Neutrophil (primary cell): ENCODE data around the gene USHBP1.

Experiments used
- H3K27ac ChIP-seq: fragments of 200-600 bp; sonication (generic); 2 replicates; pipeline ENCODE4 v1.5.1; 2016; ENCODE audit warnings: mild to moderate bottlenecking, moderate library complexity
- H3K27me3 ChIP-seq: fragments of 200-600 bp; sonication (generic); 2 replicates; pipeline ENCODE4 v1.6.0; 2016; ENCODE audit warnings: mild to moderate bottlenecking
- H3K36me3 ChIP-seq: fragments of 200-600 bp; sonication (generic); 2 replicates; pipeline ENCODE4 v1.5.1; 2017
- H3K4me1 ChIP-seq, 2 experiments: fragments of 200-600 bp in 1 of 2; sonication (generic) in 1 of 2; 1 replicate in 1 of 2; 2 replicates in 1 of 2; pipeline versions ENCODE4 v1.5.1 to v1.6.1; 2013 to 2016; ENCODE audit warnings: low read depth in 1 of 2, low read length in 1 of 2, mild to moderate bottlenecking in 1 of 2, moderate library complexity in 1 of 2; ENCODE audit not compliant: control insufficient read depth in 1 of 2, insufficient read depth in 1 of 2
- H3K4me3 ChIP-seq, 2 experiments: fragments of 200-600 bp in 1 of 2; sonication (generic) in 1 of 2; 1 replicate in 1 of 2; 2 replicates in 1 of 2; pipeline ENCODE4 v1.5.1; 2013 to 2016; ENCODE audit warnings: low read depth in 1 of 2, low read length in 1 of 2, mild to moderate bottlenecking in 1 of 2, moderate library complexity in 1 of 2
- H3K9me3 ChIP-seq: fragments of 200-600 bp; sonication (generic); 2 replicates; pipeline ENCODE4 v1.5.1; 2016
- CTCF ChIP-seq: fragments of 200-600 bp; sonication (generic); IDR thresholded peaks from 2 replicates; pipeline ENCODE4 v1.5.1; 2016; ENCODE audit warnings: antibody characterized with exemption

USHBP1 gene

DNA sequence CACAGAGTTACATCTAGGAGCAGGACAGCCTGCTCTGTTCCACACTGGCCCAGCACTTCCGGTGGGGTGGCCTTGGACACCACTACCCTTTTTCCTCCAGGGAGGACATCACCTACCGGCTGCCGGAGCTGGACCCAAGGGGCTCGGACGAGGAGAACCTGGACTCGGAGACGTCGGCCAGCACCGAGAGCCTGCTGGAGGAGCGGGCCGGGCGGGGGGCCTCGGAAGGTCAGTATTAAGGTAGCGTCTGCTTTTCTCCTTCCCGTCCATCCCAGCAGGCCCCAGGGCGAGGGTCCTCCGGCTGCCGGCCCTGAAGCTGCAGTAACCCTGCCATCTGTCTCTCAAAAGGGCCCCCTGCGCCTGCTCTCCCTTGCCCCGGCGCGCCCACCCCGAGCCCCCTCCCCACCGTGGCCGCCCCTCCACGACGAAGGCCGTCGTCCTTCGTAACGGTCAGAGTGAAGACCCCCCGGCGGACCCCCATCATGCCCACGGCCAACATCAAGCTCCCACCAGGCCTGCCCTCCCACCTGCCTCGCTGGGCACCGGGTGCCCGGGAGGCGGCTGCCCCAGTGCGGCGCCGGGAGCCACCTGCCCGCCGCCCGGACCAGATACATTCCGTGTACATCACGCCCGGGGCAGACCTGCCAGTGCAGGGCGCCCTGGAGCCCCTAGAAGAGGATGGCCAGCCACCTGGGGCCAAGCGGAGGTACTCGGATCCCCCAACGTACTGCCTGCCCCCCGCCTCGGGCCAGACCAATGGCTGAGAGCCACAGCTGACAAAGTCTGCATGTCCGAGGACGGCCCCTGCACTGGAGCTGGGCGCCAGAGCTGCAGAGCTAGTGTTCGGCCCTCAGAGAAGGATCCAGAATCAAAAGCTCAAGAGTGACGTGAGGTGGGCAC is 52.7 kb downstream of the USHBP1 start:
- H3K9me3 ChIP-seq: no peaks in the 10 kb centered on the region
- no peak for TF ChIP-seq CTCF
- no peak overlapping the region for H3K4me3 ChIP-seq
- no peak overlapping the region for H3K27ac ChIP-seq
- H3K36me3 ChIP-seq: peaks cover 68% of the 10 kb centered on the region
- H3K27me3 ChIP-seq: no peaks in the 10 kb centered on the region
- H3K4me1 ChIP-seq: peaks cover 12 to 13% of the 10 kb centered on the region in 2 experiments

GRCh38 chr19:17210296-17210695 is 54.2 kb downstream of the USHBP1 start:
- Histone ChIP-seq H3K4me3 (no peak overlapping the region), H3K9me3 (no peaks in the 10 kb centered on the region), H3K4me1 (peaks cover 5 to 7% of the 10 kb centered on the region in 2 experiments), H3K27ac (no peak overlapping the region), H3K27me3 (no peaks in the 10 kb centered on the region), H3K36me3 (peaks cover 83% of the 10 kb centered on the region)
- TF ChIP-seq CTCF: no peak

DNA sequence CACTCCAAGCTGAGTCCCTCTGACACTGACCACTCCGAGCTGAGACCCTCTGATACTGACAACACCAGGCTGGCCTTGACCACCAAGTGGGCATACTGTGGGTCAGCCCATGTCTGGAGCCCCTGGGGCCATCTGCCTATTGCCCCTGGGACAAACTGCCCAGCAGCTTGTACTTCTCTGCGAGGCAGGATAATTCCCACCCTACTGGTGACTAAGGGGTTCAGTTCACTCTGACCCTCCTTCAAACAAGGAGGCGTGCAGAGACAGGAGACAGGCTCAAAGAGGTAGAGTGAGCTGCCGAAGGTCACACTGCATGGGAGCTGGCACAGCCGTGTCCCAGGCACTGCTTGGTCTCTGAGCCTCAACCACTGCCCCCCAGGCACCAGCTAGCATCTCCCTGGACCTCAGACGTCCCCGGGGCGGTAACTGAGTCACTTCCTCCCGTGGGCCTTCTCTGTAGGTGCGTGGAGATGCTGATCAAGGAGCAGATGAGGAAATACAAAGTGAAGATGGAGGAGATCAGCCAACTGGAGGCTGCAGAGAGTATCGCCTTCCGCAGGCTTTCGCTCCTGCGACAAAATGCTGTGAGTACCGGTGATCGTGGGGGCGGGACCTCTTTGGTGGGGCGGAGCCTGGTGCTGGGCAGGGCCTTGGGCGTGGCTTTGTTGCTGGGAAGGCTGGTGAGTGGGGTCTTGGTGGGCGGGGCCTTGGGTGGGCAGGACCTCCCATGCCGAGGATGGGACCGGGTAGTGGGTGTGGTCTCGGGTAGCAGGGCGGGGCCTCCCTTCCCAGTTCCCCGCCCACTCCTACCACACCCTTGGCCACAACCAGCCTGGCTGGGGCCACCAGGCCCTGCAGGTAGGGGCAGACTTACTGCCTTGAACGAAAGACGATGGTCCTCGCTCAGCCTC is 55.2 kb downstream of the USHBP1 start:
- peaks cover under 1% of the 10 kb centered on the region in 2 experiments for H3K4me1 ChIP-seq
- H3K27me3 ChIP-seq: no peaks in the 10 kb centered on the region
- peaks cover 92% of the 10 kb centered on the region for H3K36me3 ChIP-seq
- H3K27ac ChIP-seq: peak overlapping the region; percentile 20
- no peak for TF ChIP-seq CTCF
- H3K9me3 ChIP-seq: no peaks in the 10 kb centered on the region
- H3K4me3 ChIP-seq: no peak overlapping the region

DNA sequence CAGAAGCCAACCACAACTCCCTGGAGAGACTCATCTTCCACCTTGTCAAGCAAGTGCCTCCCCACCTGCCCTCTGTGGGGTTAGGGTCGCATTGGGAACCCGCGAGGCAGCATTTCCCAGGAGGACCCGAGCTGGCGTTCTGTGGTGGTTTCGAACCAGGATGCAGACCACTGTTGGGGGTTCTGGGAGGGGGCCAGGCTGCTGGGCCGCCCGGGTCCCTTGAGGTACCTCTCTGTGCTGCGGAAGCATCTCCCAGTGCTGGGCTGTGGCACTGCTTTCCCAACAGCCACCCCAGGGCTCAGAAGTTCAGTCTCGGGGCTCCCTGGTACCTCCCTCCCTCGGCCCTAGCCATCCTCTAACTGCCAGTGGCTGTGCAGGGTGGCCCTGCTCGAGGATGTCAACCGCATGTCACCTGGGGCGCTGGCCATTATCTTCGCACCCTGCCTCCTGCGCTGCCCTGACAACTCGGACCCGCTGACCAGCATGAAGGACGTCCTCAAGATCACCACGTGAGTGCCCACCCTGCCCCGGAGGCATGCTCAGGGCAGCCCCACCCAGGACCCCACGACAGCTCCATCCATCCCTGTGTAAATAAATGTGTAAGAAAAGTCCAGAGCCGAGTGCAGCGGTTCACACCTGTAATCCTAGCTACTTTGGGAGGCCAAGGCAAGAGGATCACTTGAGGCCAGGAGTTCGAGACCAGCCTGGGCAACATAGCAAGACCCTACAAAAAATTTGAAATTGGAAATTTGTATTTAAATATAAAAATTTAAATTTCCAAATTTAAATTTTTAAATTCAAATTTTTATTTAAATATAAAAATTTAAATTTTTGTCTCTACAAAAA is 57.6 kb downstream of the USHBP1 start:
- no peak for TF ChIP-seq CTCF
- H3K4me3 ChIP-seq: no peak overlapping the region
- H3K36me3 ChIP-seq: peaks cover 97% of the 10 kb centered on the region
- H3K4me1 ChIP-seq: no peaks in the 10 kb centered on the region
- peaks cover 6% of the 10 kb centered on the region for H3K9me3 ChIP-seq
- H3K27me3 ChIP-seq: no peaks in the 10 kb centered on the region
- no peak overlapping the region for H3K27ac ChIP-seq
